GM19193 (cell line): Measurements from ENCODE around the gene PTCHD4.

Source experiments
- POLR2A ChIP-seq: IDR thresholded peaks from 4 replicates; pipeline ENCODE4 v1.6.1; 2011; ENCODE audit not compliant: insufficient read depth, insufficient read length; ENCODE audit errors: extremely low read depth

Gene PTCHD4

GRCh38 chr6:48111143-48111506 lies at the start of gene PTCHD4:
PTCHD4 (minus strand) TSS chr6:48111197; CDS start chr6:48068957, 42,240 bp downstream.
- no peak for TF ChIP-seq POLR2A

- TF ChIP-seq POLR2A, result no peak
Measured at GRCh38 chr6:48151142-48151541, 40.1 kb upstream of the PTCHD4 start.

DNA sequence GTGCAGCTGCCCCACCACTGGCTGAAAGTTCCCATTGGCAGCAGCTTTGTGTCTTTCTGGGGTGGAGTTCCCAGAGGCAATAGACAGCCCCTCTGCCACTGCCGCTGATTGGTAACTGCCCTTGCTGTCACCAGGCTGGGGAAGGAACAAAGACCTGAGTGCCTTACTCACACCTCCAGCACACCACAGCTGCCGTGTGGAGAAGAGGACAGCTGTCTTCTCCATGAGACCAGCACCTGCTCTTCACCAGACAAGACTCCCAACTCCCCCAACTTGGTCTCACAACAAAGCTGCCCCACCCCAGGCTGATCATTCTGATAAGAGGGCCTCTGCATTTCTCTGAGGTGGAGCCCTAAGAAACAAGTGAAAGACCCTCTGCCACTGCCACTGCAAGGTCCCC lies 39.7 kb upstream of the PTCHD4 start:
- no peak for TF ChIP-seq POLR2A

GRCh38 chr6:48147051-48147450 lies 36.1 kb upstream of the PTCHD4 start:
- no peak for TF ChIP-seq POLR2A

- no peak for TF ChIP-seq POLR2A
Measured at GRCh38 chr6:48144021-48144420, 33.0 kb upstream of the PTCHD4 start.

DNA sequence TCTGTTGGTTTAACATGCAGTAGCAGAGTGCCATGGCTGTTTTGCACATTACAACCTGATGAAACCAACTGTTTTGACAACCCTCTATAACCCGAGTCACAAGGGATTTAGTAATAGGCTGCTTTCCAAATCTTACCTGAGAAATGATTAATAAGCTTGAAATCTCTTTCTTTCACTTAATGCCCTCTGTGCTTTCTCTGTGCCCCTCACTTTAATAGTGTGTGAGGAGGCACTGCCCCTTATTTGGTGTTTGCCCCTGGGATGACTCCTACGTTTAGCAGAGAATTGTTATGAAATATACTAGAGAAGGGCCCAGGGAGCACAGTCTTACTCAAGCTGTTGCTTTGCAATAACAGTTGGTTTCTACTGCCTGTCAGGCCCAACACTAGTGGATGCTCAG lies 31.0 kb upstream of the PTCHD4 start:
- no peak for TF ChIP-seq POLR2A

DNA sequence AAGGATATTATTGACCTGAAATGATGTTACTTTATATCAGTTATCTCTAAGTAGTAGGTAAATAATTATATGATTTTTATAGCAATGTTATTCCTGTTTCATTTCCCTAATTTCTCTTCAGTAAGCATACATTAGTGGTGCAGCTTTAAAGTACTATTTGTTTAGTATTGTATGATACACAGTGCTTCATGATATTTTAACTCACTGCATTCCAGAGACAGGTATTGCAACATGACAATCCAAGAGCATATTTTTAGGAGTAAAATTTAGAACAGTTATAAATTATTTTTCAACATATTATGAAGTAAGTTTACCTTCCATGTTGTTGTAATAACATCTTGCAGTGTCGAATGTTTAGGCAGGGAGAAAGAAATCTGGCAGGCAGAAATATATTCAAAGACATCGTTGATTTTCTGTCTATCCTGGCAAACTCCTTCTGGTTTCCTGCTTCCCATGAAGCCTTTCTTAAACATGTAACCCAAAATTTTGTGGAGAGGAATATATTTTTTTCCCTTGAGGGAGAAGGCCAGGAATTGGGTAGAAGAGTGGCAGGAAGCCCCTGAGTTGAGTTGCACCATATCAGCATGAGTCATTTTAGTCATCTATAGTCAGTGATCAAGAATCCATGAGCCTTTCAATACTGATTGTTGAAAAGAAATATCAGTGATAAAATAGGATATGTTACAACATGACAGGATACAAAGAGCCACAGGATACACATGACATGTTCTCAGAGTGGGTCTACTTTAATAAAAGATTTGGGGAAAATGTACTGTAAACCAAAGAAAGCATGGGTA lies 29.0 kb upstream of the PTCHD4 start:
- no peak for TF ChIP-seq POLR2A

DNA sequence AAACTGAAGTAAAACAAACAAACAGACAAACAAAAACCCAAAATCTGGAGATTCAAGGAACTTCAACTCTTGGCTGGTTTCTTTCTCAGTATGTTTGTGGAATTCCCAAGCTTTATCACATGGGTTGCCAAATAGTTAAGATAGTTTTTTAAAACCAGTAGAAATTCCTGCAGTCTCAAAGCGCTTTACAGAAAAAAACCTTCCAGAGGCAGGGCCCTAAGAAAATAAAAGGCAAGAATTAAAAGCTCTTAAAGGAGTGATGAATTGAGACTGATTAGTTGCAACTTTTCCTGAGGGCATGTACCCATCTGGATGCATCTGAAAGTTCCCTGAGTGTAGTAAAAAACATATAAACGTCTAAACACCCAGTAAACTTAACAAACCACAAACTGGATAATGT lies 25.9 kb upstream of the PTCHD4 start:
- no peak for TF ChIP-seq POLR2A

GRCh38 chr6:48135323-48136084 lies 24.5 kb upstream of the PTCHD4 start:
- no peak for TF ChIP-seq POLR2A

GRCh38 chr6:48134246-48134645 lies 23.2 kb upstream of the PTCHD4 start:
- no peak for TF ChIP-seq POLR2A

DNA sequence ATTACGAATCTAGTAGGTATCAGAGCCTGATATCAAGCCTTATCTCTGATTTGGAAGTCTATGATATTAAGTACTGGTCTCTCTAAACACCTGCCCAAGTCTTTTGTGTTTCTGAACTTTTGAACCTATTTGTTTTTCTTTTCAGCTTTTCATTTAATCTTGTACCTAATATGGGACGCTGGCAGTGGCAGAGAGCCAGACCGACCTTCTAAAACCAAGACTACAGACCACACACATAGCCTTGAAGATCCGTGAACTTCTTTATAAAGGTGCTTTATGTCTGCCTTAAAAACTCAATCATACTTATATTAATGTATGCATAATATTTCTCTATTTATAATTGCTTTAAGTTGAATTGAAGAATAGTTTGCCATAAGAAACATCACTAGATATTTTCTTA lies 12.6 kb upstream of the PTCHD4 start:
- TF ChIP-seq POLR2A, result no peak

DNA sequence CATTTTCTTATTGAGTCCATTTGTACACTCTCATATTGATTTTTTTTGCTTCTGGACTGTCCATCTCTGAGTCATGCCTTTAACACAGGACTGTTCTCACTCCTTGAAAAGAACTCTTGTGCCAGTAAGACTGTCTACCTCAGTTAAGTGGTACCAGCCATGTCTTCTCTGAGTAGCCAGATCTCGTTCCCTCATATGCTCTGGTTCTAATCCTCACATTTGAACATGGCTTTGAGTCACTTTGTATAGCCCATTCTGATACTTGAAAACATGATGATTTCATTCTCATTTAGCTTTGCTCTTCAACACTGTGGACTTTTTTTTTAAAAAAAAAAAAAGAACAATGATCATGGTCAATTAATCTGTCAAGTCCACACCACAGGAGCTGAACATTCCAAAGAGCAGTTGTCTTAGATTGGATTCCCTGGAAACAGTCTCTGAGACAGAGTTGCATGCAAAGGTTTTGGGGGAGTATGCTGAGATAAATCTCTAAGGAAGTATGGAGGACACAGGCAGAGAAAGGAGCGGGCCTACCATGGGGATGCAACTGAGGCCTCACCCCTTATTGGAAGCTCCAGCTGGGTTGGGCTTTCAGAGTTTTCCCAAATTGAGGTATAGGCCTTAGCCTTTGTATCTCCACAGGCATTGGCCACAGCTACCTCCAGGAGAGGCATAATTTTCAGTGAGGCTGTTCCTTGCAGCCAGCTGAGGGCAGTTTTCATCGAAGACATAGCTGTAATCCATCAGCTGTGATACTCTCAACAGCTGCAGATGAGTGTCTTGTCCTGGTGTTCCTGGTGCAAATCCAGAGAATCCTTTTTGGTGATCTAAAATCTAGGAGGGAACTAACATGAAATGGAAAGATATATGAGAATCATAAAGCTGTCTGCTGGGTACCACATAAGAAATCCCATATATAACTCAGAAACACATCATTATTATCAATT lies 6.0 kb upstream of the PTCHD4 start:
- no peak for TF ChIP-seq POLR2A

DNA sequence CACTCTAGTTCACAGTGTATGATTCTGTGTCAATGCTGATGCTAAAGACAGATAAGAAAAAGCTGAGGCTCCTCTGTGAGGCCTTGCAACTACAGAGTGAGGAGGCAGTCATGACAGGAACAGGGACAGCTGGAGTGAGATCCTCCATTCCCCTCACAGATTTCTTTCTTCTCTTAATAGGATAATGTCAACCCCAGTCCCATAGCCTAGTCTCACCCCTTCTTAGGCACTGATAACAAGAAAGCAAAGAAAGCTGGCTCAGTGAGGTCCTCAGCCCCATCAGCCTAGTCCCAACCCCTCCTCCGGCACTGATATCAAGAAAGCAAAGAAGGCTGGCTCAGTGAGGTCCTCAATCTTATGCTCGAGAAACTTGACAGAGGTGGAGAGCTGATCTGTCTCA lies 2.1 kb upstream of the PTCHD4 start:
- no peak for TF ChIP-seq POLR2A

DNA sequence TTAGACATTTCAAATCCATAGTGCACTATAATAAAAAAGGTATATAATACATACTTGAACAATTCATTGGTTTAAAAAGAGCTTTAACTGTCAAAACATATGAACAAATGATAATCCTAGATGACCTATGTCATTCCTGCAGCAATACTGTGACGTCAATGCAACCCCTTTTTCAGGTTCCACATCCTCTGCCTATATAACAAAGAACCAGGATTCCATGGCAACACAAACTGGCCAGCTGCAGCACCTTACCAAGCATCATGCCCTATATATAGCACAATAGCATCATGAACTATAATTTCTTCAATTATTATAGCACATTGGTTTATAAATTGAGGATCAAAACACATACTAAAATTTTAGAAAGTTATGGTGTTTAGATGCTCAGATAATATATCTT lies 578 bp upstream of the PTCHD4 start:
- no peak for TF ChIP-seq POLR2A
